ENCODE data around the gene ATP1A2.

The ATP1A2 gene
- total RNA-seq: 0 to 3.8 (median 0.07) reads per million in 18 experiments

DNA sequence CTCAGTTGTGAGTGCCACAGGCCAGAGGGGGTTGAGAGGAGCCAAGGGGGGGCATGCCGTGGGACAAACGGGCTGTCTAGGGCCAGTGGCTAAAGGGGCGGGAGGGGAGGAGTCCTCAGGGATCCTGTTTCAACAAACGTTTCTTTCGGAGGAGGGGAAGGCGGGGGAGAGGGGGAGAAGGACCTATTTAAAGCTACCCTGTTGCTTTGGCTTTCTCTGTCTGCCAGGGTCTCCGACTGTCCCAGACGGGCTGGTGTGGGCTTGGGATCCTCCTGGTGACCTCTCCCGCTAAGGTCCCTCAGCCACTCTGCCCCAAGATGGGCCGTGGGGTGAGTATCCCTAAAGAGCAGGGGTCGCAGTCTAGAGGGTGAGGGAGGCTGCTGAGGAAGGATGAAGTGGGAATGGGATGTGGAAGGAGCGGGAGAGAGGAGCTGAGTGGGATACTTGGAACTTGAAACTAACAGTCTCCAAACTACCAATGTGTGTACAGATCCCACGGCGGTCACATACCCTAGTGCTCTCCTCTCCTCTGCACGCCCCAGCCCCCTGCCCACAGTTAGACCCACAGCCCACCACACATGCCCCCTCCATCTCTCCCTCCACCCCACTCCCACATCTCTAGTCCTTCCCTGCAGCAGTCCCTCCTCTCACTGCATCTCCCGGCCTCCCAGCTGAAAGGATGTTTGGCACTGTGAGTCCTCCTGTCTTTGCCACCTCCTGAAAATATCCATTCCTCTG is at the start of gene ATP1A2:
Gene ATP1A2 (plus strand): TSS at position 215 of the 738 bp plus-strand sequence. CDS start 103 bp downstream, at position 318.
- no peak for DNase-seq

GRCh38 chr1:160066829-160067745 is 48.5 kb upstream of the ATP1A2 start:
- no peak for DNase-seq

GRCh38 chr1:160068225-160068624 is 47.3 kb upstream of the ATP1A2 start:
- DNase-seq: no peak

- DNase-seq: no peak
Measured at GRCh38 chr1:160069460-160070231, 45.9 kb upstream of the ATP1A2 start, which contains the start of gene KCNJ10. Gene KCNJ10, minus strand, starts transcription at chr1:160070160. Its CDS starts 27,628 bp downstream, at chr1:160042532.

DNA sequence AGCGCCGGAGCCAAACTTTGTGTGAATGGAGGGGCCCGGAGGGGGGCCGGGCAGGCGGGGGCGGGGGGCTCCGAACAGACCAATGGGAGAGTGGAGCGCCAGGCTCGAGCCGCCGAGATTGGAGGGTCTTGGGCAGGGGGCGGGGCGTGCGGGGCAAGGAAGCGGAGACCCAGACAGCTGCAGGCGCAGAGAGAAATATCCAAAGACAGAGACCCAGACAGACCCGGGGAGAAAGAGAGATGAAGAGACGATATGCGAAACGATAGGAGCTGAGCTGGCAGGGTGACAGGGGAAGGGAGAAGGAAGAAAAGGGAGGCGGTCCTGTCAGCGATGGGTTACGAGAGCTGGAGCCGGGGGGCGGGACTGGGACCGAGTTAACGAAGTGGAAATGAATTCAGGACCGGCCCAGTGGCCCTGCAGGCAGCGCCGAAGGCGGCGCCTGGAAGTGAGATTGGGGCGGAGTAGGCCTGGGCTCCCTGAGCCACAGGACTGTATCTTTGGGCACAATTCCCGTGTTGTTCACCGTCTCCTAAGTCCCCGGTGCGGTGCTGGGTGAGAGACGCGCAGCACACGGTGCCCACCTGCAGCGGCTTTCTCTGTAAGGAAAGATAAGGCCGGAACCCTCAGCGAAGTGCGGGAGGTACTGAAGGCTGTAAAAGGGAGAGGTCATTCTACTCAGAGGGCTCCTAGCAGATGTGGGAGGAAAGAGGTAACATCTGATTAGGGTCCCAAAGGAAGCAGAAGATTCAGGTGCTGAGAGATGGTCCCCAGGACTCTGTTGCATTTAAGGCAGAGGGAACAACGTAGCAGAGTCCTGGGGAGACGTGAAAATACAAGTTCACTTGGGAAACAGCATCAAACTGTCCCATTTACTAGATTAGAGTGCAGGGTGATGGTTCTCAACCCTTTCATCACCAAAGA is 45.1 kb upstream of the ATP1A2 start:
- DNase-seq: peak; percentile 61 to 69

DNA sequence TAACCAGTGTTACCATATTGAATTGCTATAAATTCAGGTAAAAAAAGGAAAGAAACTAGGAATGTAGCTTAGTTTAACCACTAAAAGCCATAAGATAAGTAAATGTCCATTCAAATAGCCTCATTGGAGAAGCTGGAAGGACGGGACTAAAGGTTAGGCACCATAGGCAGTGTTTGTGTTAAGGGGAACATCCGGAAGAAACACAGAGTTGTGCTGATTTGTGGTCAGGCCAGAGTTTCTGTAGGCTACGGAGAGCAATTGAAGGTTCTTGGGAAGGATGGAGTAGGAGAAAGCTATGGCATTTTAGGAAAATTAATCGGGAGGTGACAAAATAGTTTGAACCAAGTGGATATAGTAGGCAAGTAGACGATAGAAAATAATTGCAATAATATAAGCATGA is 44.3 kb upstream of the ATP1A2 start:
- DNase-seq: no peak

- no peak for DNase-seq
Measured at GRCh38 chr1:160074865-160075264, 40.7 kb upstream of the ATP1A2 start.

- DNase-seq: peak; percentile 36 to 47
Measured at GRCh38 chr1:160075836-160076235, 39.7 kb upstream of the ATP1A2 start.

- no peak for DNase-seq
Measured at GRCh38 chr1:160076295-160076694, 39.3 kb upstream of the ATP1A2 start.

GRCh38 chr1:160077486-160077885 is 38.1 kb upstream of the ATP1A2 start:
- DNase-seq: peak; percentile 83 to 86

DNA sequence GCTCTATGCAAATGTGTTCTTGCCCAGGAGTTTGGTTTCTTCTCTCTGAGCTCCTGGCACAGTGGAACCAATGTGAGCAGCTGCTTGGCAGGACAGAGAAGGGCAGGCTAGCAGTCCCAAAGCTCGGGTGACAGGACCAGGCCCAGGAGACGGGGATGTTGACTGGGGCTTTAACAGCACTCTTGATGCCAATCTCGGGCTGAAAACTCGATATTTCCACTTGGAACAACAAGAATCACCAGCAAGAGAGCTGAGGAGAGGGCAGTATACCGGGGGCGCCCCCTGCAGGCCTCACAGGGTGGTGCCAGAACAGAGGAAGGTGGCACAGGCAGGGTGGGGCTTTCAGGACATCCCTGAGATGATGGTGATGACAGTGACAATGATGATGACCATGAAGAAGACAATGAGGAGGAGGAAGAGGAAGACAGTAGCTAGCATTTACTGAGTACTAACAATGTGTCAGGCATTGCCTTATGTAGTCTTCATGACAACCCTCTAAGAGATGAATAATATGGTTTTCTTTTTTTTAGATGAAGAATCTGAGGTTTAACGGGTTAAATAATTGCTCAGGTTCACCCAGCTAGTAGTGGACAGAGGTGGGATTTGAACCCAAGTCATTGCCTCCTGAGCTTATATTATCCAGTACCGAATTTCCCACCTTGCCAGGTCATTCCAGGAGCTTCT is 36.9 kb upstream of the ATP1A2 start:
- DNase-seq: peak; percentile 65 to 67

GRCh38 chr1:160079448-160079847 is 36.1 kb upstream of the ATP1A2 start:
- DNase-seq: no peak

- DNase-seq: no peak
Measured at GRCh38 chr1:160080381-160081100, 35.0 kb upstream of the ATP1A2 start.

GRCh38 chr1:160081261-160081936 is 34.2 kb upstream of the ATP1A2 start, which contains the start of gene KCNJ9:
Gene KCNJ9, plus strand, starts transcription at chr1:160081538. Its CDS starts 2,493 bp downstream, at chr1:160084031.
- DNase-seq: no peak

- DNase-seq: no peak
Measured at GRCh38 chr1:160082487-160082886, 33.1 kb upstream of the ATP1A2 start.

DNA sequence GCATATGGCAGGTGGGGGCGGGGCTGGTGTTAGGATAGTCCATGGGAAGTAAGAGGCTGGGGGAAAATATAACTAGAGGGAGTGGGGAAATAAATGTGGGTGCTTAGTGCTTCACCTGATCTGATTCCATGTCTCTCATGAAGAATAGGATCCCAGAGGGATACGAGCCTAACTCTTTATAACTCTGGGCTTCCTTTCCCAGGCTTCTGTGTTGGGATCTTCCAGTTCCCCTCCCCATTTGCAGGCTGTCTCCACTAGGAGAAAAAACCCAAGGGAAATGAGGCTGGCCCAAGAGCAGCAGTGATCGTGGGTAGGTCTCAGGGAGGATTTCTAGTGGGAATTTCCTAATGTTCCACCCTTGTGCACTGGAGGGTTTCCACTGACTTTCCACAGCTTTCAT is 32.6 kb upstream of the ATP1A2 start:
- DNase-seq: no peak

DNA sequence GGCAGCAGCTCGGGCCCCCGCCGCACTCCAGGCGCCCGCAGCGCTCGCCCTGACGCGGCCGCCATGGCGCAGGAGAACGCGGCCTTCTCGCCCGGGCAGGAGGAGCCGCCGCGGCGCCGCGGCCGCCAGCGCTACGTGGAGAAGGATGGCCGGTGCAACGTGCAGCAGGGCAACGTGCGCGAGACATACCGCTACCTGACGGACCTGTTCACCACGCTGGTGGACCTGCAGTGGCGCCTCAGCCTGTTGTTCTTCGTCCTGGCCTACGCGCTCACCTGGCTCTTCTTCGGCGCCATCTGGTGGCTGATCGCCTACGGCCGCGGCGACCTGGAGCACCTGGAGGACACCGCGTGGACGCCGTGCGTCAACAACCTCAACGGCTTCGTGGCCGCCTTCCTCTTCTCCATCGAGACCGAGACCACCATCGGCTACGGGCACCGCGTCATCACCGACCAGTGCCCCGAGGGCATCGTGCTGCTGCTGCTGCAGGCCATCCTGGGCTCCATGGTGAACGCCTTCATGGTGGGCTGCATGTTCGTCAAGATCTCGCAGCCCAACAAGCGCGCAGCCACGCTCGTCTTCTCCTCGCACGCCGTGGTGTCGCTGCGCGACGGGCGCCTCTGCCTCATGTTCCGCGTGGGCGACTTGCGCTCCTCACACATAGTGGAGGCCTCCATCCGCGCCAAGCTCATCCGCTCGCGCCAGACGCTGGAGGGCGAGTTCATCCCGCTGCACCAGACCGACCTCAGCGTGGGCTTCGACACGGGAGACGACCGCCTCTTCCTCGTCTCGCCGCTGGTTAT is 31.4 kb upstream of the ATP1A2 start:
- no peak for DNase-seq

- no peak for DNase-seq
Measured at GRCh38 chr1:160084771-160085321, 30.7 kb upstream of the ATP1A2 start.
